Measurements from ENCODE around the gene C10orf143.

C10orf143 gene

GRCh38 chr10:130045091-130045652 lies 65.5 kb downstream of the C10orf143 start:
- H3K4me3 ChIP-seq (ENCODE audit: insufficient read depth, low read depth, low read length) = no peak overlapping the region
- no peak overlapping the region for H3K27ac ChIP-seq (ENCODE audit: insufficient read depth, low read depth, low read length, poor library complexity, severe bottlenecking)
- no peaks in the 10 kb centered on the region for H3K9me3 ChIP-seq (ENCODE audit: control insufficient read depth, low read length)
- H3K27me3 ChIP-seq (ENCODE audit: control insufficient read depth, insufficient read depth, low read length, poor library complexity, severe bottlenecking) = no peaks in the 10 kb centered on the region
- H3K4me1 ChIP-seq (ENCODE audit: control insufficient read depth, insufficient read depth, low read length) = no peaks in the 10 kb centered on the region
- 85% methylated on average over 30 of the region's 30 CpGs for WGBS, 2 experiments
- H3K36me3 ChIP-seq (ENCODE audit: control insufficient read depth, insufficient read depth, low read length) = no peaks in the 10 kb centered on the region

- H3K4me3 ChIP-seq (ENCODE audit: insufficient read depth, low read depth, low read length) = no peak overlapping the region
- WGBS, 2 experiments = 91 to 92% methylated on average over 17 of the region's 17 CpGs
- H3K4me1 ChIP-seq (ENCODE audit: control insufficient read depth, insufficient read depth, low read length) = no peaks in the 10 kb centered on the region
- no peak overlapping the region for H3K27ac ChIP-seq (ENCODE audit: insufficient read depth, low read depth, low read length, poor library complexity, severe bottlenecking)
- H3K27me3 ChIP-seq (ENCODE audit: control insufficient read depth, insufficient read depth, low read length, poor library complexity, severe bottlenecking) = no peaks in the 10 kb centered on the region
- no peaks in the 10 kb centered on the region for H3K36me3 ChIP-seq (ENCODE audit: control insufficient read depth, insufficient read depth, low read length)
- H3K9me3 ChIP-seq (ENCODE audit: control insufficient read depth, low read length) = no peaks in the 10 kb centered on the region
Observed at GRCh38 chr10:130044067-130045061, 66.3 kb downstream of the C10orf143 start.

- H3K27me3 ChIP-seq (ENCODE audit: control insufficient read depth, insufficient read depth, low read length, poor library complexity, severe bottlenecking) = no peaks in the 10 kb centered on the region
- 85 to 88% methylated on average over 8 of the region's 8 CpGs for WGBS, 2 experiments
- no peaks in the 10 kb centered on the region for H3K9me3 ChIP-seq (ENCODE audit: control insufficient read depth, low read length)
- no peaks in the 10 kb centered on the region for H3K36me3 ChIP-seq (ENCODE audit: control insufficient read depth, insufficient read depth, low read length)
- no peaks in the 10 kb centered on the region for H3K4me1 ChIP-seq (ENCODE audit: control insufficient read depth, insufficient read depth, low read length)
- H3K27ac ChIP-seq (ENCODE audit: insufficient read depth, low read depth, low read length, poor library complexity, severe bottlenecking) = no peak overlapping the region
- H3K4me3 ChIP-seq (ENCODE audit: insufficient read depth, low read depth, low read length) = no peak overlapping the region
Observed at GRCh38 chr10:130043491-130043890, 67.1 kb downstream of the C10orf143 start.

- H3K36me3 ChIP-seq (ENCODE audit: control insufficient read depth, insufficient read depth, low read length) = no peaks in the 10 kb centered on the region
- H3K27ac ChIP-seq (ENCODE audit: insufficient read depth, low read depth, low read length, poor library complexity, severe bottlenecking) = no peak overlapping the region
- H3K4me3 ChIP-seq (ENCODE audit: insufficient read depth, low read depth, low read length) = no peak overlapping the region
- no peaks in the 10 kb centered on the region for H3K4me1 ChIP-seq (ENCODE audit: control insufficient read depth, insufficient read depth, low read length)
- no peaks in the 10 kb centered on the region for H3K27me3 ChIP-seq (ENCODE audit: control insufficient read depth, insufficient read depth, low read length, poor library complexity, severe bottlenecking)
- H3K9me3 ChIP-seq (ENCODE audit: control insufficient read depth, low read length) = no peaks in the 10 kb centered on the region
- WGBS, 2 experiments = 81 to 85% methylated on average over 14 of the region's 14 CpGs
Observed at GRCh38 chr10:130042381-130042780, 68.2 kb downstream of the C10orf143 start.

- WGBS, 2 experiments = 93 to 95% methylated on average over 9 to 10 of the region's 10 CpGs
Observed at GRCh38 chr10:130041451-130042371, 68.9 kb downstream of the C10orf143 start.

GRCh38 chr10:130040817-130041330 lies 69.8 kb downstream of the C10orf143 start:
- H3K27ac ChIP-seq (ENCODE audit: insufficient read depth, low read depth, low read length, poor library complexity, severe bottlenecking) = no peak overlapping the region
- H3K27me3 ChIP-seq (ENCODE audit: control insufficient read depth, insufficient read depth, low read length, poor library complexity, severe bottlenecking) = no peaks in the 10 kb centered on the region
- 91 to 92% methylated on average over 12 of the region's 12 CpGs for WGBS, 2 experiments
- no peaks in the 10 kb centered on the region for H3K36me3 ChIP-seq (ENCODE audit: control insufficient read depth, insufficient read depth, low read length)
- H3K4me1 ChIP-seq (ENCODE audit: control insufficient read depth, insufficient read depth, low read length) = no peaks in the 10 kb centered on the region
- H3K9me3 ChIP-seq (ENCODE audit: control insufficient read depth, low read length) = no peaks in the 10 kb centered on the region
- no peak overlapping the region for H3K4me3 ChIP-seq (ENCODE audit: insufficient read depth, low read depth, low read length)

More at GRCh38 chr10:130041451-130042371, 68.9 kb downstream of the C10orf143 start:
- Histone ChIP-seq H3K4me1 (ENCODE audit: control insufficient read depth, insufficient read depth, low read length) (no peaks in the 10 kb centered on the region), H3K27me3 (ENCODE audit: control insufficient read depth, insufficient read depth, low read length, poor library complexity, severe bottlenecking) (no peaks in the 10 kb centered on the region), H3K4me3 (ENCODE audit: insufficient read depth, low read depth, low read length) (no peak overlapping the region), H3K27ac (ENCODE audit: insufficient read depth, low read depth, low read length, poor library complexity, severe bottlenecking) (no peak overlapping the region), H3K36me3 (ENCODE audit: control insufficient read depth, insufficient read depth, low read length) (no peaks in the 10 kb centered on the region), H3K9me3 (ENCODE audit: control insufficient read depth, low read length) (no peaks in the 10 kb centered on the region)

- WGBS, 2 experiments = 92% methylated on average over 11 of the region's 11 CpGs
- Histone ChIP-seq H3K27me3 (ENCODE audit: control insufficient read depth, insufficient read depth, low read length, poor library complexity, severe bottlenecking) (no peaks in the 10 kb centered on the region), H3K9me3 (ENCODE audit: control insufficient read depth, low read length) (no peaks in the 10 kb centered on the region)
Observed at GRCh38 chr10:130040351-130040750, 70.3 kb downstream of the C10orf143 start.

GRCh38 chr10:130039141-130039540 lies 71.5 kb downstream of the C10orf143 start:
- Histone ChIP-seq H3K27me3 (ENCODE audit: control insufficient read depth, insufficient read depth, low read length, poor library complexity, severe bottlenecking) (no peaks in the 10 kb centered on the region), H3K27ac (ENCODE audit: insufficient read depth, low read depth, low read length, poor library complexity, severe bottlenecking) (no peak overlapping the region), H3K4me1 (ENCODE audit: control insufficient read depth, insufficient read depth, low read length) (no peaks in the 10 kb centered on the region), H3K36me3 (ENCODE audit: control insufficient read depth, insufficient read depth, low read length) (no peaks in the 10 kb centered on the region), H3K9me3 (ENCODE audit: control insufficient read depth, low read length) (no peaks in the 10 kb centered on the region), H3K4me3 (ENCODE audit: insufficient read depth, low read depth, low read length) (no peak overlapping the region)
- WGBS, 2 experiments = 91 to 92% methylated on average over 9 of the region's 9 CpGs

More at GRCh38 chr10:130040351-130040750, 70.3 kb downstream of the C10orf143 start:
- Histone ChIP-seq H3K36me3 (ENCODE audit: control insufficient read depth, insufficient read depth, low read length) (no peaks in the 10 kb centered on the region), H3K4me3 (ENCODE audit: insufficient read depth, low read depth, low read length) (no peak overlapping the region), H3K27ac (ENCODE audit: insufficient read depth, low read depth, low read length, poor library complexity, severe bottlenecking) (no peak overlapping the region), H3K4me1 (ENCODE audit: control insufficient read depth, insufficient read depth, low read length) (no peaks in the 10 kb centered on the region)

GRCh38 chr10:130038611-130039109 lies 72.0 kb downstream of the C10orf143 start:
- Histone ChIP-seq H3K9me3 (ENCODE audit: control insufficient read depth, low read length) (no peaks in the 10 kb centered on the region), H3K27ac (ENCODE audit: insufficient read depth, low read depth, low read length, poor library complexity, severe bottlenecking) (no peak overlapping the region), H3K4me1 (ENCODE audit: control insufficient read depth, insufficient read depth, low read length) (no peaks in the 10 kb centered on the region), H3K36me3 (ENCODE audit: control insufficient read depth, insufficient read depth, low read length) (no peaks in the 10 kb centered on the region), H3K4me3 (ENCODE audit: insufficient read depth, low read depth, low read length) (no peak overlapping the region), H3K27me3 (ENCODE audit: control insufficient read depth, insufficient read depth, low read length, poor library complexity, severe bottlenecking) (no peaks in the 10 kb centered on the region)
- WGBS, 2 experiments = 91 to 93% methylated on average over 8 of the region's 8 CpGs
